ENCODE results near the gene ANXA8. TPM values are rescaled to one million over a fixed set of nuclear protein-coding genes. Genes with fewer than 3 reads are reported as not detected.
"Not testable (repeated sequence)": the region's sequence is repeated elsewhere in the genome, so short reads cannot be mapped to it uniquely, and the experiment has no call there.

Gene ANXA8, protein sequence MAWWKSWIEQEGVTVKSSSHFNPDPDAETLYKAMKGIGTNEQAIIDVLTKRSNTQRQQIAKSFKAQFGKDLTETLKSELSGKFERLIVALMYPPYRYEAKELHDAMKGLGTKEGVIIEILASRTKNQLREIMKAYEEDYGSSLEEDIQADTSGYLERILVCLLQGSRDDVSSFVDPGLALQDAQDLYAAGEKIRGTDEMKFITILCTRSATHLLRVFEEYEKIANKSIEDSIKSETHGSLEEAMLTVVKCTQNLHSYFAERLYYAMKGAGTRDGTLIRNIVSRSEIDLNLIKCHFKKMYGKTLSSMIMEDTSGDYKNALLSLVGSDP
- total RNA-seq = not detected in 2 replicates
- long read RNA-seq = 0 reads

DNA sequence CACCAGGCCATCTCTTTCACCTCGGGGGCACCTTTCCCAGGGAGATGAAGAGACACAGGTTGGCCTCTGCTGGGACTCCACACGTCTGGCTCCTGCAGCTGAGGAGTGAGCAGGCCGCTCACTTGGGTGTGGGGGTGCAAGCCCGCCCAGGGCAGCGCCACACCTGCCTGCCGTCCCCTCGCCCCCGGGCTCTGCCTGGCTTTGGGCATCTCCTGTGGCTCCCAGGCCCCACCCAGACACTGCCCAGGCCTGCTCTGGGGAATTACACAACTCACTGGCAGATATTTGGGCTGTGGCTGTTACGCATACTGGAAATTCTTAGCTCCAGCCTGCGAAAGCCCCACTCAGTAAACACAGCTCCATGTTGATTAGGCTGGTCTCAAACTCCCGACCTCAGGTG, at the start of gene ANXA8:
Gene ANXA8, minus strand, starts transcription at position 193 of the 400 bp plus-strand sequence. Its CDS starts 182 bp downstream, at position 11.
- H3K36me3 Mint-ChIP-seq (ENCODE audit: unreplicated experiment); DNase-seq (ENCODE audit: extremely low spot score, unreplicated experiment); H3K9me3 Mint-ChIP-seq (ENCODE audit: unreplicated experiment); H3K4me1 Mint-ChIP-seq (ENCODE audit: unreplicated experiment); H3K27ac Mint-ChIP-seq (ENCODE audit: unreplicated experiment); H3K4me3 Mint-ChIP-seq (ENCODE audit: unreplicated experiment); H3K27me3 Mint-ChIP-seq (ENCODE audit: unreplicated experiment): not testable (repeated sequence)

DNA sequence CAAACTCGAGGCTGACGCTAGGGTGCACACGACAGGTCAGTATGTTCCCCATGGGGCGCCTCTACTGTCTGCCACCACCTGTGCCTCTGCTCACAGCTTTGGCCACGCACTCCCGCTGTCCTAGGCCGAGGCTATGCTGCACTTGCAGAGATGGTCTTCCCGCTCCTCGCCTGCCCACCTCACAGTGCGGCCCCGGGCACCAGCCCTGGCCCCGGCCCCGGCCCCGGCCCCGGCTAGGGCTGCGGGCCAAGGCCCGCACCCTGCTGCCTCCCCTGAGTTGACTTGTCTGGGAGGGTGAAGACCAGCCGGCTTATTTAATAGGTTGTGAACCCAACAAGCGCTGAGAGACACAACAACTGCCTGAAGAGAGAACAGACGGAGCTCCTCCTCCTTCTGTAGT, 39.6 kb upstream of the ANXA8 start, which contains the start of gene AGAP9:
Gene AGAP9, minus strand, starts transcription at position 164 of the 400 bp plus-strand sequence. Its CDS starts 112 bp downstream, at position 52.
- H3K4me3 Mint-ChIP-seq (ENCODE audit: unreplicated experiment) = not testable (repeated sequence)

DNA sequence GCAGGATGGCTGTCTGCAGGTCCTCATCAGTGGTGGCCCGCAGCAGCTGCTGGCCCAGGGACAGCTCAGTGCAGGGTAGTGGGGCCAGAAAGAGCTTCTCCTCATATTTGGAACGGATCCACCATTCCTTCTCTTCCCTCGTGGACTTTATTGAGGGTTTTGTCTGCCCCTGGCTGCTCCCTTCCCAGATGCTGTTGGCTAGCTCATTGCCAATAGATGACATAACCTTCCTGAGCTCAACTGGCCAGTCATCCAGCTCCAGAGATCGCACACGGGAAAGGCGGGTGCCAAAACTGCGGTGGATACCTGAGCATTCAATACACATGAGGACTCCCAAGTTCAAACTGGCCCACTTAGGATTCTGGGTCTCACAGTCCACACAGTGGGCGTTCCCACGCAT, 18.4 kb upstream of the ANXA8 start:
- H3K4me3 Mint-ChIP-seq (ENCODE audit: unreplicated experiment); DNase-seq (ENCODE audit: extremely low spot score, unreplicated experiment); H3K27me3 Mint-ChIP-seq (ENCODE audit: unreplicated experiment); H3K9me3 Mint-ChIP-seq (ENCODE audit: unreplicated experiment); H3K27ac Mint-ChIP-seq (ENCODE audit: unreplicated experiment); H3K36me3 Mint-ChIP-seq (ENCODE audit: unreplicated experiment); H3K4me1 Mint-ChIP-seq (ENCODE audit: unreplicated experiment): not testable (repeated sequence)

More for the DNA sequence above, 39.6 kb upstream of the ANXA8 start, which contains the start of gene AGAP9:
- not testable (repeated sequence) for H3K27ac Mint-ChIP-seq (ENCODE audit: unreplicated experiment); H3K4me1 Mint-ChIP-seq (ENCODE audit: unreplicated experiment); DNase-seq (ENCODE audit: extremely low spot score, unreplicated experiment); H3K36me3 Mint-ChIP-seq (ENCODE audit: unreplicated experiment); H3K27me3 Mint-ChIP-seq (ENCODE audit: unreplicated experiment); H3K9me3 Mint-ChIP-seq (ENCODE audit: unreplicated experiment)

DNA sequence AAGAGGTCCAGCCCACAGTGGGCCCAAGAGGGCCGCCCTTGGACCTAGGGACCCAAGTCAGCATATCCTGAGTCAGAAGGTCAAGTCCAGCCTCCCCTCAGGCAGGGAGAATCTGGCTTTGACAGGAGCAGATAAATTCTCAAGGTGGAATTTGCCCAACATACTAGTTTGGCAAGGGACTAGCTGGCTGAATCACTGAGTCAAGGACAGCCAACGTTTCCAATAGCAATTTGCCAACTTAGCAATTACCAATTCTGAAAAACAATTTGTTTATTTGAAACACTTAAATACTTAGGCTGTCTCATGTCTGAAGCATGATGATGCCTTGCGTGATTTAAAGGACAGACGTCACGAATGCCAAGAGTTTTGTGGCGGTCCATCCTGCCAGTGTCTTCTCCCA, 10.3 kb upstream of the ANXA8 start:
- H3K4me3 Mint-ChIP-seq (ENCODE audit: unreplicated experiment); H3K4me1 Mint-ChIP-seq (ENCODE audit: unreplicated experiment); H3K36me3 Mint-ChIP-seq (ENCODE audit: unreplicated experiment): not testable (repeated sequence)

DNA sequence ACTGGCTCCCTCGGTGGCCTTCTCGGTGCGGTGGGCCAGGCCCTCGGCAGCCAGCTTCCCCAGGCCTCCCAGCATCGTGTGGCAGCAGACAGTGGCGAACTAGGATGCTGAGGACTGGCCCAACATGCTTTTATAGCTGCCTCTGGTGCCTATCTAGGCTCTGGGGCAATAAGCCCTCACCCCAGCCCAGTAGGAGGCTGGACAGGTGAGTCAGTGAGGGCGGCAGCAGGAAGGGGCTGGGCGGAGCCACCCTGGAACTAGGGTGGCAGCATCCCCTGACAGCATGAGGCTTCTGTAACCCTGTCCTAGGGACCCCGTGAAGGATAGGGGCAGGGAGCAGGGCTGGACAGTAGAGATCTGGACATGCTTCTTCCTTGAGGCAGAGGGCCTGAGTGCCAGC, 7.7 kb upstream of the ANXA8 start, which contains the start of gene FAM25G:
Gene FAM25G, minus strand, starts transcription at position 101 of the 400 bp plus-strand sequence. Its CDS starts 26 bp downstream, at position 75.
- H3K27me3 Mint-ChIP-seq (ENCODE audit: unreplicated experiment) = not testable (repeated sequence)

More for the DNA sequence above, 10.3 kb upstream of the ANXA8 start:
- H3K27me3 Mint-ChIP-seq (ENCODE audit: unreplicated experiment); DNase-seq (ENCODE audit: extremely low spot score, unreplicated experiment); H3K9me3 Mint-ChIP-seq (ENCODE audit: unreplicated experiment); H3K27ac Mint-ChIP-seq (ENCODE audit: unreplicated experiment): not testable (repeated sequence)

DNA sequence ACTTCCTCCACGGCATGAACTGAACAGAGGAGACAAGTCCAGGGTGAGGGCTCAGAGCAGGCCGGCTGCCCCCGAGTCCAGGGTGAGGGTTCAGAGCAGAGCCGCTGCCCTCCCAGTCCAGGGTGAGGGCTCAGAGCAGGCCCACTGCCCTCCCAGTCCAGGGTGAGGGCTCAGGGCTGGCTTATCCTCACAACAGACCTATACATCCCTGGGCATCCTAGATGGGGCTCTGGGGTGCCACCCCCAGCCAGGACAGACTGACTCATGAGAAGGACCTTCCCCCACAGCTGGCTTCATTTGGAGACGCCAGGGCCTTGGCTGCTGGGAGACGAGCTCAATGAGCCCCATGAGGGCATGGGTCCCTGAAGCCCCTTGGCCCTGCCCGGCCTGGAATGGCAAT, 5.7 kb upstream of the ANXA8 start:
- H3K9me3 Mint-ChIP-seq (ENCODE audit: unreplicated experiment); H3K27me3 Mint-ChIP-seq (ENCODE audit: unreplicated experiment): not testable (repeated sequence)

More for the DNA sequence above, 7.7 kb upstream of the ANXA8 start, which contains the start of gene FAM25G:
- DNase-seq (ENCODE audit: extremely low spot score, unreplicated experiment); H3K27ac Mint-ChIP-seq (ENCODE audit: unreplicated experiment); H3K9me3 Mint-ChIP-seq (ENCODE audit: unreplicated experiment); H3K4me3 Mint-ChIP-seq (ENCODE audit: unreplicated experiment); H3K4me1 Mint-ChIP-seq (ENCODE audit: unreplicated experiment); H3K36me3 Mint-ChIP-seq (ENCODE audit: unreplicated experiment): not testable (repeated sequence)

DNA sequence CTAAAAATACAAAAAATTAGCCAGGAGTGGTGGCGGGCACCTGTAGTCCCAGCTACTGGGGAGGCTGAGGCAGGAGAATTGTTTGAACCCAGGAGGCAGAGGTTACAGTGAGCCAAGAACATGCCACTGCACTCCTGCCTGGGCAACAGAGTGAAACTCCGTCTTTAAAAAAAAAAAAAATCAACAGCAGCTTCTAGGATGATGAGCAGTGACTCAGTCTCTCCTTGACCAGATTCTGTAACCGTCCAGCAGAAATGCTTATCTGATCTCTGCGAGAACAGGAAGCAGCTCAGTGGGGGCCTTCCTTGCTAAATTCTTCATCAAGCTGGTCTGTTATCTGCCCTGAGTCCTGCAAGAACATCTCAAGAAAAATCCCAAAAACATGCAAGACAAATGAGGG, 2.0 kb upstream of the ANXA8 start:
- not testable (repeated sequence) for H3K4me3 Mint-ChIP-seq (ENCODE audit: unreplicated experiment); DNase-seq (ENCODE audit: extremely low spot score, unreplicated experiment); H3K4me1 Mint-ChIP-seq (ENCODE audit: unreplicated experiment)

More for the DNA sequence above, 5.7 kb upstream of the ANXA8 start:
- H3K4me1 Mint-ChIP-seq (ENCODE audit: unreplicated experiment); DNase-seq (ENCODE audit: extremely low spot score, unreplicated experiment); H3K27ac Mint-ChIP-seq (ENCODE audit: unreplicated experiment); H3K36me3 Mint-ChIP-seq (ENCODE audit: unreplicated experiment); H3K4me3 Mint-ChIP-seq (ENCODE audit: unreplicated experiment): not testable (repeated sequence)

DNA sequence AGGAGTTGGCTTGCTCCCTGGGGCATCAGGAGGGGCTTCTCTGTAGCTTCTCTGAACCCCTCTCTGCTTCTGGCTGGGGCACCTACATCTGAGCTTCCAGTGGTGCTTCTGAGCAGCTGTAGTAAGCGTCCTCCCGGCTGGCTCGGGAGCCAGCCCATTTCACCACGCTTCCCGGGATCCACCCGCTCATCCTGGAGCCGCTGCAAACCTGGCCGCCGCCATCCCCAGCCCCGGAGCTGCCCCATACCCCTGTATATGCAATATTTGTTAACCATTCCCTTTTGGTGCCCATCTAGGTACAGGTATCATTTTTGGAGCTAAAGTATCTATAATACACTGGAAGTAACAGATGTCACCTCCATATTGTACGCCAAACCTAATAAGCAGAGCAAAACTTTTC, 871 bp upstream of the ANXA8 start:
- H3K27me3 Mint-ChIP-seq (ENCODE audit: unreplicated experiment); DNase-seq (ENCODE audit: extremely low spot score, unreplicated experiment); H3K36me3 Mint-ChIP-seq (ENCODE audit: unreplicated experiment); H3K9me3 Mint-ChIP-seq (ENCODE audit: unreplicated experiment); H3K4me3 Mint-ChIP-seq (ENCODE audit: unreplicated experiment); H3K4me1 Mint-ChIP-seq (ENCODE audit: unreplicated experiment); H3K27ac Mint-ChIP-seq (ENCODE audit: unreplicated experiment): not testable (repeated sequence)

More for the DNA sequence above, 2.0 kb upstream of the ANXA8 start:
- not testable (repeated sequence) for H3K9me3 Mint-ChIP-seq (ENCODE audit: unreplicated experiment); H3K27ac Mint-ChIP-seq (ENCODE audit: unreplicated experiment); H3K36me3 Mint-ChIP-seq (ENCODE audit: unreplicated experiment); H3K27me3 Mint-ChIP-seq (ENCODE audit: unreplicated experiment)

DNA sequence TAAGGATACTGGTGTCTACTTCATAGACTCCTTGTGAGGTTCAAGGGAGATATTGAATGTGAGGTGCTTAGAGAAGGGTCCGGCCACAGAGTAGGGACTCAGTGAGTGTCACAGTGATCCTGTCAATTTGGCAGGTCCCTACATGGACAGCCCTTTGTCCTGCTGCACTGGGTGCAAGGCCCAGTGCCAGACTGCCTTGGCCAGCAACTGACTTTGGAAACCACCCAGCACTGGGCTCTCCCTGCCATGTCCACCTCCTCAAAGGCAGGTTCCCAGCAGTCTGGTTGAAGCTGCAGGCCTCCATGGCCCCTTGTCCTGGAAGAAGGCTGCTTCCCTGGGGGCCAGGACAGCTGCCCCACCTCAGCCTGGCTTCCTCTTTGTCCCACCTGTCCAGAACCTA, 1.5 kb downstream of the ANXA8 start:
- not testable (repeated sequence) for H3K4me3 Mint-ChIP-seq (ENCODE audit: unreplicated experiment); H3K36me3 Mint-ChIP-seq (ENCODE audit: unreplicated experiment); H3K4me1 Mint-ChIP-seq (ENCODE audit: unreplicated experiment); H3K27ac Mint-ChIP-seq (ENCODE audit: unreplicated experiment); DNase-seq (ENCODE audit: extremely low spot score, unreplicated experiment); H3K9me3 Mint-ChIP-seq (ENCODE audit: unreplicated experiment); H3K27me3 Mint-ChIP-seq (ENCODE audit: unreplicated experiment)

DNA sequence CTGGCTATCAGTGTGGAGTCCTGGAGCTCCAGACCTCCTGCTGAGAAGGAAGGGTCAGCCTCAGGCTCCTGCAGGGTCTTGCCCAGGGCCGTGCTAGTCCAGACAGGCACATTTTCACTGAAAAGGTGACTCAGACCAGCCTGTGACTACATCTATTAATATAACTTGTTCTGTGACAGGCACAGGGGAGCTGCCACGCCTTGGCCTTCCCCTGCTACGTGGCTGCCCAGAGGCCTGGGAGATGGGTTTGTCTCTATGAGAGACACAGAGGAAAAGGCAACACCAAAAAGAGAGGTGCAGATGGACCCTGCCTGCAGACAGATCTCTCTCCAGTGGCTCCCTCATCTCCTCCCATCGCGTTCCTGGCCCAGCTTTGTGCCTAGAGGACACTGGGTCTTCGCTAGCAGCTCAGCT, 2.1 kb downstream of the ANXA8 start:
- not testable (repeated sequence) for H3K27ac Mint-ChIP-seq (ENCODE audit: unreplicated experiment)

DNA sequence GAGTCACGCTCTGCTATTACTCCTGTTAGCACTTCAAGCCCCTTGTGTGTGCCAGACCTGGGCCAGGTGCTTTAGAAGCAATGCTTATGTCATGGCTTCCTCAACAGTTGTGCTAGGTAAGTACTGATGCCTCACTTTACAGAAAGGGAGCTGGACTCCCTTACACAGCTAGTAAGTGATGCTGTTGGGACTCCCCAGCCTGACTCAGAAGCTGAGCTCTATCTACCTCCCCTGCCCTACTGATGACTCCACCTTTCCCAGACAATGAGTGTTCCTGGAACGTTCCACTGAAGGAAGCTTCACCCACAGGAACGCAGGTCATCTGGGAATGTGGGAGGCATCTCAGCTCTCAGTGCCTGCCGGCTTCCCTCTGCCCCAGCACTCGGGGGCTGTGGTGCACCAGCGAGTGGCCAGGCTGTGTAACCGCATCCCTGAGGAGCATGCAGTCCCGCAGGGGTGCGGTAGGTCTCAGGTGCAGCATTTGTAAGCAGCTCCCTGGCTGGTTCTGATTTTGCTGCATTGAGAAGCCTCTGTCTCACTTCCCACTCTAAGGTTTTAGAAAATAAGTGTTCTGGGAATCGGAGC, 2.6 kb downstream of the ANXA8 start:
- H3K27me3 Mint-ChIP-seq (ENCODE audit: unreplicated experiment); H3K36me3 Mint-ChIP-seq (ENCODE audit: unreplicated experiment); H3K27ac Mint-ChIP-seq (ENCODE audit: unreplicated experiment); H3K9me3 Mint-ChIP-seq (ENCODE audit: unreplicated experiment); DNase-seq (ENCODE audit: extremely low spot score, unreplicated experiment); H3K4me3 Mint-ChIP-seq (ENCODE audit: unreplicated experiment); H3K4me1 Mint-ChIP-seq (ENCODE audit: unreplicated experiment): not testable (repeated sequence)

More for the DNA sequence above, 2.1 kb downstream of the ANXA8 start:
- not testable (repeated sequence) for H3K9me3 Mint-ChIP-seq (ENCODE audit: unreplicated experiment); H3K36me3 Mint-ChIP-seq (ENCODE audit: unreplicated experiment); H3K4me3 Mint-ChIP-seq (ENCODE audit: unreplicated experiment); H3K27me3 Mint-ChIP-seq (ENCODE audit: unreplicated experiment); H3K4me1 Mint-ChIP-seq (ENCODE audit: unreplicated experiment); DNase-seq (ENCODE audit: extremely low spot score, unreplicated experiment)

DNA sequence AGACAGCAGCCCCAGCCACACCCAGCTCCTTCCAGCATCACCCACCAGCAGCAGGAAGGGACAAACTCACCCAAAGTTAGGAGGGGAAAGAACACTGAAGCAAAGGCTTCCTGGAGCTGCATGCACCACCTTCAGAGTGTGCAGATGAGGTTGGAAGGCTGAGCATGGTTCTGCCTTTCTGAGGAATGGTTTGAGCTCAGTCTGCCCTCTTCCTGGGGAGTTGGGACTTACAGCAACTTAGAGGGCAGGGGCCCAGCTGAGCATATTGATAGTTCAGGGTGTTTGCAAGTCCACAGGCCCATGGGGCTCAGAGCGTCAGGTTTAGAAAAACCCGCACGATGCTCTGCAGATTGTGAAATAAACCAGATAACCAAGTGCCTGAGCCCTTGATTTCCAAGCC, 3.8 kb downstream of the ANXA8 start:
- H3K9me3 Mint-ChIP-seq (ENCODE audit: unreplicated experiment); H3K36me3 Mint-ChIP-seq (ENCODE audit: unreplicated experiment): not testable (repeated sequence)

More for the DNA sequence above, 3.8 kb downstream of the ANXA8 start:
- not testable (repeated sequence) for DNase-seq (ENCODE audit: extremely low spot score, unreplicated experiment); H3K27ac Mint-ChIP-seq (ENCODE audit: unreplicated experiment); H3K4me1 Mint-ChIP-seq (ENCODE audit: unreplicated experiment); H3K4me3 Mint-ChIP-seq (ENCODE audit: unreplicated experiment); H3K27me3 Mint-ChIP-seq (ENCODE audit: unreplicated experiment)
